Upper lobe of left lung (tissue), 4 donors: ENCODE data around the gene OTUD4.

Experiments
- CTCF ChIP-seq, 6 experiments: fragments of 450-650 bp in 4 of 6; fragments of 200-600 bp in 2 of 6; sonication (generic) in 2 of 6; IDR thresholded peaks; one replicate each; pipeline ENCODE4 v1.5.1; 2016 to 2019; ENCODE audit warnings: antibody characterized with exemption in 6 of 6
- POLR2AphosphoS5 ChIP-seq, 2 donors: sonication (generic); formaldehyde crosslinking; IDR thresholded peaks; one replicate each; pipeline ENCODE4 v1.5.1; 2017; ENCODE audit warnings: antibody characterized with exemption in 2 of 2

GRCh38 chr4:145207934-145208333 lies 27.5 kb upstream of the OTUD4 start:
- no peak for TF ChIP-seq CTCF (IDR thresholded peaks at IDR 0.05)
- TF ChIP-seq POLR2AphosphoS5 (IDR thresholded peaks at IDR 0.05): no peak
